ES-I3 (cell line): Measurements from ENCODE around the gene KAZALD1.

Source experiments
- H3K36me3 ChIP-seq: 2 replicates; pipeline ENCODE4 v1.6.1; 2013; ENCODE audit warnings: mild to moderate bottlenecking, low read length, control low read depth, moderate library complexity; ENCODE audit not compliant: insufficient read depth
- H3K4me1 ChIP-seq: 2 replicates; pipeline ENCODE4 v1.6.1; 2013; ENCODE audit warnings: mild to moderate bottlenecking, control low read depth, low read length; ENCODE audit not compliant: insufficient read depth
- H3K9ac ChIP-seq: 2 replicates; pipeline ENCODE4 v1.6.1; 2013; ENCODE audit warnings: low read depth, mild to moderate bottlenecking, low read length, moderate library complexity
- H3K9me3 ChIP-seq: 2 replicates; pipeline ENCODE4 v1.6.1; 2013; ENCODE audit warnings: mild to moderate bottlenecking, low read length, moderate library complexity; ENCODE audit not compliant: control insufficient read depth, insufficient read depth

Gene KAZALD1

DNA sequence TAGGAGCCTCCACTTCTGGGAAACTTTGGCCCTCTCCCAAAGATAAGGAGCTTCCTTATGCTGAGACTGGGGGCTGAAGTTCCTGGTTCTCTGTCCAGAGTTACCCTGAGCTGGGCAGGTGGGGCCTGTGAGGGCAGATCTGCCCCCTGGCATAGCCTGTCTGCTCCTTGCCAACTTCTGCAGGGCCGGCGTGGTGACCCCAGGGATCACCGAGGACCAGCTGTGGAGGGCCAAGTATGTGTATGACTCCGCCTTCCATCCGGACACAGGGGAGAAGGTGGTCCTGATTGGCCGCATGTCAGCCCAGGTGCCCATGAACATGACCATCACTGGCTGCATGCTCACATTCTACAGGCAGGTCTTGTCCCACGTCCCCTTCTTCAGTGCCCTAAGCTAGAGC is 26.5 kb upstream of the KAZALD1 start:
- peaks cover 3% of the 10 kb centered on the region; the same call in 1 of the 2 replicates for H3K4me1 ChIP-seq
- no peaks in the 10 kb centered on the region for H3K36me3 ChIP-seq
- no peaks in the 10 kb centered on the region for H3K9me3 ChIP-seq
- no peak overlapping the region for H3K9ac ChIP-seq

DNA sequence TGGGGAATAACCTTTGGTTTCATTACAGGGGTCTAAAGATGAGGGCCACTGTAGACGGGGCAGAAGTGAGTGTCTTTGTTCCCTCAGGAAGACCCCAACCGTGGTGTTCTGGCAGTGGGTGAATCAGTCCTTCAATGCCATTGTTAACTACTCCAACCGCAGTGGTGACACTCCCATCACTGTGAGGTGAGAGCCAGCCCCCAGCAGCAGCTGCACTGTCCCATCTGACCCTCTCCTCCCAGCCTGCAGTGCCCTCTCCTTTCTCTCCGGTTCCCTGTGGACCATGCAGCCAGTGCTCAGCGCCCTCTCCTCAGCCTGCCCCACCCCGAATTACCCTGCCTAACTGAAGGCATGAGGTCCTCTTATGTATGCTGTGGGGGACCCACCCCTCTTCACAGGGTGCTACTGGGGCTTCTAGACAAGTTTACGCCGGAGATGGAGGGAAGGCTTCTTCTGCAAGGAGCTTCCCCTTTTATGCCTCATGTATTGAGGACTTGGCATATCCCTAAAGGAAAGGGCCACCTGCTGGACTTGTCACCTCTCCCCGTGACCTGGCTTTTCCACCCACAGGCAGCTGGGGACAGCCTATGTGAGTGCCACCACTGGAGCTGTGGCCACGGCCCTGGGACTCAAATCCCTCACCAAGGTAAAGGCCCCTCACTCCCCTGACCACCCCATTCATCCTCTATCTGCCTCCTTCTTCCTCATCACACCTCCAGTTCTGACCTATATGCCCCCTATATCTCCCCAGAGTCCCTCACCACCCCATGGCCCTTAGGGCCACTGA is 25.7 kb upstream of the KAZALD1 start:
- no peaks in the 10 kb centered on the region for H3K9me3 ChIP-seq
- H3K36me3 ChIP-seq = no peaks in the 10 kb centered on the region
- H3K9ac ChIP-seq = no peak overlapping the region
- peaks cover 3% of the 10 kb centered on the region; the same call in 1 of the 2 replicates for H3K4me1 ChIP-seq

DNA sequence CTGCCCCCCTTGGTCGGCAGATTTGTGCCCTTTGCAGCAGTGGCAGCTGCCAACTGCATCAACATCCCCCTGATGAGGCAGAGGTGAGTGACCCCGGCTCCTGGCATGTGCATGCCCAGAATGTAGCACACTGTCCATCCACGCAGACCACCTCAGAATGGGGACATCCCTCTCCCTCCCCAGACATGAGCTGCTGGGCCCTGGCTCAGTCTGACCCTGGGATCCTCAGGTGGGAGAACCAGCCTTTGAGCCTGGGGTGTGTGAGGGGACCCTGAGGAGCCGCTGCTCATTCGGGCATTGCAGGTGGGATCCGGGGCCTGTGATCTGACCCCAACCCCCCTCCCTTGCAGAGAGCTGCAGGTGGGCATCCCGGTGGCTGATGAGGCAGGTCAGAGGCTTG is 25.1 kb upstream of the KAZALD1 start:
- H3K4me1 ChIP-seq = peaks cover 3% of the 10 kb centered on the region; the same call in 1 of the 2 replicates
- no peaks in the 10 kb centered on the region for H3K36me3 ChIP-seq
- H3K9me3 ChIP-seq = no peaks in the 10 kb centered on the region
- no peak overlapping the region for H3K9ac ChIP-seq

DNA sequence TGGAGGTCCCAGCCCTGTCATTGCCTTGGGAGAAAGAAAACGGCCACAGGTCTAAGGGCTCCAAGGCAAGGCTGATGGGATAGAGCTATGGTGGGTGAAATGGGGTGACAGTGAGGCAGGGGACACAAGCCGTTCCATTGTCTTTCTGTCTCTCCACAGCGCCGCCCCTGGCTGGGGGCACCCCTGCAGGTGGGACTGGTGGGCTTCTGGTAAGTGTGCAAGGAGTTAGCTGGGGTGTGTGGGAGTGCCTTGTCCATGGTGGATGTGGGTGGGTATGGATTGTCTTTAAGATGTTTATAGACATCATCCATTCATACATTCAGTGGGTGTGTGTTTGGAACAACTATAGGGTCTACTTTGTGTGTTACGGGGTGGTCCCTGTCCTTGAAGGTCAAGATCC is 23.3 kb upstream of the KAZALD1 start:
- no peaks in the 10 kb centered on the region for H3K36me3 ChIP-seq
- H3K9ac ChIP-seq = no peak overlapping the region
- no peaks in the 10 kb centered on the region for H3K9me3 ChIP-seq
- H3K4me1 ChIP-seq = peaks cover 5% of the 10 kb centered on the region; the same call in 1 of the 2 replicates

DNA sequence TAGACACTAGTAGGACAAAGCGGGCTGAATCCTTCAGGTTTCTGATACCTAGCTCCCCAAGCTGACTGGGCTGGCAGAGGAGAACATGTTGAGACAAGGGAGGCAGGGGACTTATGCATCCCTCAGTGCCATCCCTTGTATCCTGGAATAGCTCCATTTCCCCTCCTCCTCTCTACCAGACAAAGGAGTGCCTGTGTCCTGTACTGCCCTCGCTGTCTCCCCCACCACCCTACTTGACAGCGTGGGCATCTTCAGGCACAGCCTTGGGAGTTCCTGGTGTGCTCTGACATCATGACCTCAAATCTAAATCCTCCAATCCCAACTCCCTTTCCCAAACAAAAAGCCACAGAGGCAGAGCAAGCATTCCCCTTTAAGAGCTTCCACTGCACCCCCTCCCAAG is 21.7 kb upstream of the KAZALD1 start:
- Histone ChIP-seq H3K9me3 (no peaks in the 10 kb centered on the region), H3K36me3 (no peaks in the 10 kb centered on the region), H3K4me1 (peaks cover 7% of the 10 kb centered on the region; the same call in 1 of the 2 replicates), H3K9ac (no peak overlapping the region)

DNA sequence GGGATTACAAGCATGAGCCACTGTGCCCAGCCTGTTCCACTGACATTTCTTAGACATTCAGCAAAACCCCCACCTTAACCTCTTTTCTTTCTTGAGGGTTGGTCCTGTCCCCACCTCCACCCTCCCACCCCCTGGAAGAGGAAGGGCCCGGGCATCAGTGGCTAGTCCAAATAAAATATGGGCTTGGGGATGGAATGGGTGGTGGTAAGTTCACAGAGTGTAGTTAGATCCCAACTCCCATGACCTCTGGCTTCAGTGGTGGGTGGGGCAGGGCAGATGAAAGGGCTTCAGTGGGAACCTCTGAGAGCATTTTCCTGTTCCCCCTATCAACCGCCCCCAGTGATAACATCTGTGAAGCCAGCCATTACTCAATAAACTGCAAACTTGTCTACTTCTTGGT is 20.9 kb upstream of the KAZALD1 start:
- Histone ChIP-seq H3K9ac (no peak overlapping the region), H3K4me1 (peaks cover 7% of the 10 kb centered on the region; the same call in 1 of the 2 replicates), H3K9me3 (no peaks in the 10 kb centered on the region), H3K36me3 (no peaks in the 10 kb centered on the region)

DNA sequence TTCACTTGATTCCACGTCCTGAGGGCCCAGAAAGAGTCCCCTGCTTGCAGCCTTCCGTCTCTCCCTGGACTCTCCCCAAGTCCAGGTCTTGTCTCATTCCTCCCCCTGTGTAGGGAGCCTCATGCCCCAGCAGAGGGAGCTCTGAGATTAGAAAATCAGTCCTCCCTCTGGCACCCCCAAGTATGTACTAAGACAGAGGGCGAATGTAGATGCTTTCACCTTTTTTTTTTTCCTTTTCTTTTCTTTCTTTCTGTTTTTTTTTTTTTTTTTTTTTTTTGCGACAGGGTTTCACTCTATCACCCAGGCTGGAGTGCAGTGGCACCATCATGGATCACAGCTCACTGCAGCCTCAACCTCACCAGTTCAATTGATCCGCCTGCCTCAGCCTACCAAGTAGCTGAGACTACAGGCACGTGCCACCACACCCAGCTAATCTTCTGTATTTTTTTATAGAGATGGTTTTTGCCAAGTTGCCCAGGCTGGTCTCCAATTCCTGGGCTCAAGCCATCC is 20.5 kb upstream of the KAZALD1 start:
- no peak overlapping the region for H3K9ac ChIP-seq

DNA sequence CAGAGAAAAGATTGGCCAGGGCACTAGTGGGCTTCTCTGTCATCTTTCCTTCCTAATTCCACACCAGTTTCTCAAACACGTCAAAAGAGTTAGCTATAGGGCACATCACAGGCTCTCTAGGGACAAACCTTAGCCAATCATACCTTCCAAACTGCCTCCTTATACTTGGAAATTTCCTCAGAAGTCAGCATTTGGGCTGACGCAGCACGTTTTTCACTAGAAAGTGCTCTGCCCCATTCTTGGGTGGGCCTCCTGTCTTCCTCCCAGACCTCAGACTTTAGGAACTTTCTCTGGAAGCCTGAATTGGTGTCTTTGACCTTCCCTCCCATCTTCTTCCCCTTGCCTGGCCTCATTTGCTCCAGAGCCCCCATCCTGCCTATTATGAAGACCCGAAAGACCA is 19.7 kb upstream of the KAZALD1 start:
- Histone ChIP-seq H3K9me3 (no peaks in the 10 kb centered on the region), H3K4me1 (peaks cover 7% of the 10 kb centered on the region; the same call in 1 of the 2 replicates), H3K36me3 (no peaks in the 10 kb centered on the region), H3K9ac (no peak overlapping the region)

More for the DNA sequence above, 20.5 kb upstream of the KAZALD1 start:
- H3K9me3 ChIP-seq = no peaks in the 10 kb centered on the region
- no peaks in the 10 kb centered on the region for H3K36me3 ChIP-seq
- H3K4me1 ChIP-seq = peaks cover 7% of the 10 kb centered on the region; the same call in 1 of the 2 replicates

DNA sequence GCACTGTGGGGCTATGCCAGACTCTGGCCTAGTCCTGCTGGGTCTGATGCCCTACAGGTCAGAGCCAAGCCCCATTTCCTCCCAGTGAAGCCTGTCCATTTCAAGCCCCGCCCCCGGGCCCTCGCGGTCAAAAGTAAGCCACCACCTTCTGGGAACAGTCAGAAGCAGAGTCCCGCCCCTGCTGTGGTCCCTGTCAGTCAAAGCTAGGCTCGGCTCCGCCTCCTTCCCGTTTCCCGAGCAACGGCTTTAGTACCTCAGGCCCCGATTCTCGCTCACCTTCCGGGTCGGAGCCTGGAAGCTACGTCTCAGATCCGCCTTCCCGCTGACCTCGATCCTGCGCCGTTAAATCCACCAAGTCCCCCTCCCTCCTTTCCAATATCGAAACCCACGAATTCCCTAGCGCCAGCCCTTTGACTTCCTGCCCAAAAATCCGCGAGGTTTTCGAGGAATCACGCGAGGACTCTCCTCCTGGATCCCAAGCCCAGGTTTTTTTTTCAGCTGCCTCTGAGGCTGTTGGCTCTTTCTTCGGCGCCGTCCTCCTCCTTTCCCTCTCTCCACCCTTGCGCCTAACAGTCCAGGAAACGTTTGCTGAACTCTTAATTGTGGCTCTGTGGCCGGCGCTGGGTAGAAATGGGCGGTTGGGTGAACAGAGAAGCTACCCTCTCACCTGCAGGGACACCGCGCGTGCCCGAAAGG is 19.0 kb upstream of the KAZALD1 start:
- no peaks in the 10 kb centered on the region for H3K36me3 ChIP-seq
- peak overlapping the region; percentile 59 for H3K9ac ChIP-seq
- peaks cover 7% of the 10 kb centered on the region; the same call in 1 of the 2 replicates for H3K4me1 ChIP-seq
- no peaks in the 10 kb centered on the region for H3K9me3 ChIP-seq

DNA sequence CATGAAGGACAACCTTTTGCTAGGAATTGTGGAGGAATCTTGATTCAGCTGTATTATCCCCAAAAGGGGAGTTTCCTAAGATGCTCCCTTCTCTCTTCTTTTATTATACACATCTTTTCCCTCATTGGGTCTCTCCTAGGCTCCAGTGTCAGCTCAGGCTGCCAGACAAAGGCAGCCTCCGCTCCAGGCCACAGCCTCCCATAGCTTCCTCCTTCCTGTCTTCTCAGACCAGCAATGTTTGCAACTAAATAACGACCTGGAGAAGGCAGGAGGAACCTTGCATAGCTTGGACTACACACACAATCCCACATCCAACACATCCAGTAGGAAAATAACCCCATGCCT is 18.5 kb upstream of the KAZALD1 start:
- H3K4me1 ChIP-seq = peaks cover 7% of the 10 kb centered on the region; the same call in 1 of the 2 replicates
- H3K9me3 ChIP-seq = no peaks in the 10 kb centered on the region
- H3K9ac ChIP-seq = peak overlapping the region; percentile 59
- no peaks in the 10 kb centered on the region for H3K36me3 ChIP-seq

DNA sequence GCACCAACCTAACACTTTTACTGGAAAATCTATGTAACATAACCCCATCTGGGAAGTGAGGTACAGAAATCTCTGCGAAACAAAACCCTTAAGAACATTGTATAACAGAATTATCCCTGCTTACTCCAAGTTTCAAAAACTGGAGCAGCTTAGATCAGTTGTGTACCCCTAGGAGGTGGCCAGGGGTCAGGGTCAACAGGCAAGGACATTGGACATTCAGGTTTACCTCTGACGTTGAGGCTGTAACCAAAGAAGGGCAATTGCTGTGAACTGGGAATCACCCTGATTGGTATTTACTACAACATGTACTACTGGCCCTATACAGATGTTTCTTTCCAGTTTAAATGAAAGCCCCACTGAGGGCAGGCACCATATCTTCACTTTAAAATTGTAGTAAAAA is 17.7 kb upstream of the KAZALD1 start:
- Histone ChIP-seq H3K36me3 (no peaks in the 10 kb centered on the region), H3K9ac (no peak overlapping the region), H3K4me1 (peaks cover 7% of the 10 kb centered on the region; the same call in 1 of the 2 replicates), H3K9me3 (no peaks in the 10 kb centered on the region)

DNA sequence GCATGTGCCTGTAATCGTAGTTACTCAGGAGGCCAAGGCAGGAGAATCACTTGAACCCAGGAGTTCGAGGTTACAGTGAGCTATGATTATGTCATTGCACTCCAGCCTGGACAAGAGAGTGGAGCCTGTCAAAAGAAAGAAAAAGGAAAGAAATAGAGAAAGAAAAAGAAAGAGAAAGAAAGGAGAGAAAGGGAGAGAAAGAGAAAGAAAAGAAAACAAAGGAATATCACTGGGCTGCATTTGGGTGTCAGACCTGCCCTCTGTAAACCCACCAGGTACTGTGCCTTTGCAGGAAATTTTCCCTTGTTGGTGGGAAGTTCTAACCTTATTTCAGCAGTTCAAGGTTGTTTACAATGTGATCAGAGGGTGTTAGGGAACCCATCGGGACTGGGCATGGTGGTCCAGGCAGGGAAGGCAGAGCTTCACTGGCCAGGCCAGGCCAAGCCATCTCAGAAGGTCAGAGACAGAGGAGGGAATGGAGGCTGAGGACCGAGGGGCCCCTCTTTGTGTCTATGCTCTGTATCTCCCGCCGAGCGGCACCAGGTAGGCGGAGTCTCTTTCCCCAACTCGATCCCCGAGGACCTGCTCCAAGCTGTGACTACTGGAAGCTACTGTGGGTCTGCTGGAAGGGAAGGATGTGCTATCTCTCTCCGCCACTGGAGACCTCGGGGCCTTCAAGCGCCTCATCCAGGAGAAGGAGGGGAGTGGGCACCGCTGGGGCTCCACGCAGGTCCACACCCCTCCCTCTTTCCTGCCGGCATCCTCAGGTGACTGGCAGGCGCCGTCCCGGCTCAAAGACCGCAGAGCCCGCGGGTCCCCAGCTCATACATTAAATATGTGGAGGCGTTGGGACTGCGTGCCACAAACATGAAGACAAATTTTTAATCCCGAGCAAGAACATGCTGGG is 15.2 kb upstream of the KAZALD1 start:
- no peaks in the 10 kb centered on the region for H3K36me3 ChIP-seq
- H3K9ac ChIP-seq = no peak overlapping the region; the same call in 1 of the 2 replicates
- no peaks in the 10 kb centered on the region for H3K9me3 ChIP-seq
- H3K4me1 ChIP-seq = peaks cover 13% of the 10 kb centered on the region

DNA sequence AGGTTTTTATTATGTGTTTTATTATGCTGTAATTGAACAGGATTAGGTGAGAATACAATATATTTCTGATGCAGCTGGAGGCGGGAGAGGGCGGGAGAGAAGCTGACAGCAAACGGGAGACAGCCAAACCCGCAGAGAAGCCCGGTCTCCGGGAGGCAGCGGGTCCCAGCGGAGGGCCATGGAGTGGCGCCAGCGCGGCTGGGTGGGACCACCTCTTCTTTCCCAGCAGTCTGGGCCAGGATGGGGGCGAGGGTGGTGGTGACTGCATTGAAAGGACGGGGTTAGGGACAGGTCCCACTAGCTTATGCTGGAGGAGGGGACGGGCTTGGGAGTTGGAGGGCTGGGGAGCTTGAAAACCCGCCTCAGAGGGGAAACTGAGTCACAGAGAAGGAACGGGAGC is 14.5 kb upstream of the KAZALD1 start:
- H3K9ac ChIP-seq = no peak overlapping the region; the same call in 1 of the 2 replicates
- H3K36me3 ChIP-seq = no peaks in the 10 kb centered on the region
- H3K9me3 ChIP-seq = no peaks in the 10 kb centered on the region
- H3K4me1 ChIP-seq = peaks cover 12% of the 10 kb centered on the region
